AG08396 (cell line): ENCODE results near the gene CTRB2.
A peak's percentile ranks its signal among the peaks of the same experiment; 100 is the strongest.

ENCODE experiments used
- DNase-seq: peaks from one replicate; pipeline ENCODE4 v3.0.0; 2012; ENCODE audit warnings: low spot score, mixed read lengths

The CTRB2 gene

GRCh38 chr16:75206749-75207451 lies at the start of gene CTRB2:
CTRB2 (minus strand) TSS chr16:75207161; CDS start chr16:75207141, 20 bp downstream.
- no peak for DNase-seq

GRCh38 chr16:75256059-75256571 lies 49.2 kb upstream of the CTRB2 start:
- DNase-seq, result no peak

GRCh38 chr16:75254359-75254837 lies 47.4 kb upstream of the CTRB2 start:
- DNase-seq, result peak; percentile 89

- peak; percentile 70 for DNase-seq
Observed at GRCh38 chr16:75252946-75253911, 46.3 kb upstream of the CTRB2 start.

GRCh38 chr16:75252049-75252864 lies 45.3 kb upstream of the CTRB2 start:
- DNase-seq, result no peak

GRCh38 chr16:75251280-75252048 lies 44.5 kb upstream of the CTRB2 start, which contains the start of gene BCAR1:
BCAR1 (minus strand) TSS chr16:75251624; CDS start chr16:75251482, 142 bp downstream.
- DNase-seq, result peak; percentile 92

- DNase-seq, result peak; percentile 77
Observed at GRCh38 chr16:75250809-75251279, 43.9 kb upstream of the CTRB2 start.

GRCh38 chr16:75250089-75250808 lies 43.3 kb upstream of the CTRB2 start:
- no peak for DNase-seq

- DNase-seq, result no peak
Observed at GRCh38 chr16:75249441-75249840, 42.5 kb upstream of the CTRB2 start.

- no peak for DNase-seq
Observed at GRCh38 chr16:75248536-75249380, 41.8 kb upstream of the CTRB2 start.

- no peak for DNase-seq
Observed at GRCh38 chr16:75248142-75248535, 41.2 kb upstream of the CTRB2 start.

GRCh38 chr16:75247249-75247648 lies 40.3 kb upstream of the CTRB2 start:
- no peak for DNase-seq

- no peak for DNase-seq
Observed at GRCh38 chr16:75246504-75247205, 39.7 kb upstream of the CTRB2 start.

GRCh38 chr16:75244844-75245758 lies 38.1 kb upstream of the CTRB2 start:
- DNase-seq, result peak; percentile 91

- no peak for DNase-seq
Observed at GRCh38 chr16:75244225-75244809, 37.4 kb upstream of the CTRB2 start.

- no peak for DNase-seq
Observed at GRCh38 chr16:75243667-75244224, 36.8 kb upstream of the CTRB2 start.
